ENCODE measurements around the gene TRIM17. TPM values are rescaled to one million over a fixed set of nuclear protein-coding genes. Genes with fewer than 3 reads are reported as not detected.

TRIM17 gene
- total and polyA plus RNA-seq, 10 donors = 0.36 to 7.1 (median 4.7) TPM

DNA sequence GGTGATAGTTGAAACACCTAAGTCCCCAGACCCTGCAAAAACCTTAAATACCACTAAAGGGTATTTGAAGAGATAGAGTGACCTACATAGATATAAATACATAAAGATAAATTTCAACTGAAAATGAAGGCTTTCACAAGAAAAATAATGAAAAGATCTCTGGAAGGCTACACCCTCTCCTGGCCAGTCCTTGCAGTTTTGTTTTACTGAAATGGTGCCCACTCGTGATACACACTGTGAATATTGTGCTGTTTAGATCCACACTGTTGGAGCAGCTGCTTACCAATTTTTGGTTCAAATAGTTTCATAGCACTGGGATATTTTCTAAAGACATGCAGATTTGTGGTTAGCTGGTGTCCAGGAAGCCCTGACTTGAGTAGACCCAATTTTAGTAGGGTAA, 39.1 kb upstream of the TRIM17 start:
- H3K4me3 ChIP-seq = no peak overlapping the region
- H3K27me3 ChIP-seq (replicated peaks in 1 of 7) = peaks cover 0 to 41% (median 0%) of the 10 kb centered on the region in 7 donors
- H3K9me3 ChIP-seq = no peaks in the 10 kb centered on the region
- peak overlapping the region in 4 of 8 donors; percentile 88 to 95 (median 90) for H3K27ac ChIP-seq
- TF ChIP-seq, protein P1, sequence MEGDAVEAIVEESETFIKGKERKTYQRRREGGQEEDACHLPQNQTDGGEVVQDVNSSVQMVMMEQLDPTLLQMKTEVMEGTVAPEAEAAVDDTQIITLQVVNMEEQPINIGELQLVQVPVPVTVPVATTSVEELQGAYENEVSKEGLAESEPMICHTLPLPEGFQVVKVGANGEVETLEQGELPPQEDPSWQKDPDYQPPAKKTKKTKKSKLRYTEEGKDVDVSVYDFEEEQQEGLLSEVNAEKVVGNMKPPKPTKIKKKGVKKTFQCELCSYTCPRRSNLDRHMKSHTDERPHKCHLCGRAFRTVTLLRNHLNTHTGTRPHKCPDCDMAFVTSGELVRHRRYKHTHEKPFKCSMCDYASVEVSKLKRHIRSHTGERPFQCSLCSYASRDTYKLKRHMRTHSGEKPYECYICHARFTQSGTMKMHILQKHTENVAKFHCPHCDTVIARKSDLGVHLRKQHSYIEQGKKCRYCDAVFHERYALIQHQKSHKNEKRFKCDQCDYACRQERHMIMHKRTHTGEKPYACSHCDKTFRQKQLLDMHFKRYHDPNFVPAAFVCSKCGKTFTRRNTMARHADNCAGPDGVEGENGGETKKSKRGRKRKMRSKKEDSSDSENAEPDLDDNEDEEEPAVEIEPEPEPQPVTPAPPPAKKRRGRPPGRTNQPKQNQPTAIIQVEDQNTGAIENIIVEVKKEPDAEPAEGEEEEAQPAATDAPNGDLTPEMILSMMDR (IDR thresholded peaks at IDR 0.05 in 8 of 11, conservative IDR thresholded peaks at IDR 0.05 in 3 of 11) = peak in 2 of 11 experiments; percentile 8 to 24
- TF ChIP-seq POLR2A (IDR thresholded peaks at IDR 0.05) (no peak), POLR2AphosphoS5 (IDR thresholded peaks at IDR 0.05) (no peak)
- WGBS, 5 donors = 20 to 38% (median 29%) methylated on average over 1 of the region's 1 CpG
- H3K36me3 ChIP-seq = peaks cover 0 to 8% (median 0%) of the 10 kb centered on the region in 6 donors
- DNase-seq = no peak
- intact Hi-C loops (cut with DNase I; ENCODE audit: low total_unique reads) = no loop called here
- peaks cover 13 to 62% (median 41%) of the 10 kb centered on the region in 6 donors for H3K4me1 ChIP-seq

DNA sequence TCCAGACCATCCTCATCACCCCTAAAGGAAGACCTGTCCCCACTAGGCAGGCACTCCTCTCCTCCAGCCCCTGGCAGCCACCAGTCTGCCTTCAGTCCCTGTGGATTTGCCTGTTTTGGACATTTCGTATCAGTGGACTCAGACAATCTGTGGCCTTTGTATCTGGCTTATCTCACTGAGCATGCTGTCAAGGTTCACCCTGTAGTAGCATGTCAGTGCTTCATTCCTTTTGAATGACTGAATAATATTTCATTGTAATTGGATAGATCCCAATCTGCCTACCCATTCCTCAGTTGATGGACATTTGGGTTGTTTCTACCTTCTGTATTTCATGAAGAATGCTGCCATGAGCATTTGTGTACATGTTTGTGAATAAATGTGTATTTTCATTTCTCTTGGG, 37.6 kb upstream of the TRIM17 start:
- Histone ChIP-seq H3K4me1 (peaks cover 13 to 53% (median 35%) of the 10 kb centered on the region in 6 donors), H3K36me3 (peaks cover 0 to 8% (median 0%) of the 10 kb centered on the region in 6 donors), H3K27ac (no peak overlapping the region), H3K4me3 (no peak overlapping the region), H3K9me3 (no peaks in the 10 kb centered on the region), H3K27me3 (replicated peaks in 1 of 7) (peaks cover 0 to 28% (median 0%) of the 10 kb centered on the region in 7 donors)
- TF ChIP-seq, protein P1 (IDR thresholded peaks at IDR 0.05 in 8 of 11, conservative IDR thresholded peaks at IDR 0.05 in 3 of 11) = no peak
- TF ChIP-seq POLR2AphosphoS5 (IDR thresholded peaks at IDR 0.05) (no peak), POLR2A (IDR thresholded peaks at IDR 0.05) (no peak)
- DNase-seq = no peak
- 61 to 92% (median 88%) methylated on average over 1 of the region's 1 CpG for WGBS, 5 donors
- intact Hi-C loops (cut with DNase I; ENCODE audit: low total_unique reads) = no loop called here

DNA sequence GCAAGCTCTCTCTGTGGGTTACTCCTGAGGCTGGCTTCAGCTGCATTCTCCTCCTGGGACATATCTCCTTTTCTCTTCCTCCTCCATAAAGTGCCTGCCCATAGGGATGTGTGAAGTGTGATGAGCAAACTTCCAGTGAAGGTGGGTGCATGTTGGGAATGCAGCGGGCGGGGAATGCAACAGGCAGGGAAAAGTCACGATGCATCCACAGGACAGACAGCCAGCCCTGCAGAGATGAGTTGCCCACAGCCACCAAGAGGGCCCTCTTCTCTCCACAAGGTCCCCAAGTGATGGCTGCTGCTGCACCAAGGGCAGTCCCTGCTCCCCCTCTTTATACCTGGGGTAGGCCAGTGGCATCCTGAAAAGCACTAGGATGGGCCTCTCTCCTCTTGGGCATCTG, 37.0 kb upstream of the TRIM17 start:
- WGBS, 5 donors = 93 to 100% (median 97%) methylated on average over 3 of the region's 3 CpGs
- Histone ChIP-seq H3K4me3 (no peak overlapping the region), H3K36me3 (peaks cover 0 to 8% (median 0%) of the 10 kb centered on the region in 6 donors), H3K27ac (no peak overlapping the region), H3K9me3 (no peaks in the 10 kb centered on the region), H3K27me3 (replicated peaks in 1 of 7) (peaks cover 0 to 21% (median 0%) of the 10 kb centered on the region in 7 donors), H3K4me1 (peaks cover 9 to 47% (median 30%) of the 10 kb centered on the region in 6 donors)
- DNase-seq = no peak
- TF ChIP-seq POLR2AphosphoS5 (IDR thresholded peaks at IDR 0.05) (no peak), POLR2A (IDR thresholded peaks at IDR 0.05) (no peak)
- TF ChIP-seq, protein P1 (IDR thresholded peaks at IDR 0.05 in 8 of 11, conservative IDR thresholded peaks at IDR 0.05 in 3 of 11) = no peak
- intact Hi-C loops (cut with DNase I; ENCODE audit: low total_unique reads) = no loop called here

DNA sequence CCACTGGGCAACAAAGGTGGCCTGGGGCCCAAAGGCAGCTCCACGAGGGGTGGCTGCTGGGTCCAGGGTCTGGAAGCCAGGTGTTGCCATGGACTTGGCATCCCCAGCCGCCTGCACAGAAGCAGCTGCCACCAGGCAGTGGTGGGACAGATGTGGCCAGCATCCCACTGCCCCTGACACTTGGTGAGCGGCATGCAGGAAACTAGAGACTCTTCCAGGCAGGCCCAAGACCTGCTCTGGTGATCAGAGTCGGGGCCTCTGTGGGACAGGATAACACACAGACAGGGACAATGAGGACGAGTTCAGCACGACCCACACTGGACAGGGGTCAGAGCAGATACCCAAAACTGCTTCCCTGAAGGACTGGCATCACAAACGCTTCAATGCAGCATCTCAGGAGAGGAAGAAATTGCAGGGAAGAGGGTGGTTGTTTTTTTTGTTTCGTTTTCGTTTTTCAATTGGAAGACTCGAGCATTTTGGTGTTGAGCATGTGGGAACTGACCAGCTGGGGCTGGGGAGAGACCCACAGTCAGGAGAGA, 36.4 kb upstream of the TRIM17 start:
- Histone ChIP-seq H3K27ac (no peak overlapping the region), H3K36me3 (peaks cover 0 to 8% (median 0%) of the 10 kb centered on the region in 6 donors), H3K4me1 (peaks cover 9 to 41% (median 27%) of the 10 kb centered on the region in 6 donors), H3K27me3 (replicated peaks in 1 of 7) (peaks cover 0 to 16% (median 0%) of the 10 kb centered on the region in 7 donors), H3K4me3 (no peak overlapping the region), H3K9me3 (no peaks in the 10 kb centered on the region)
- TF ChIP-seq, protein P1 (IDR thresholded peaks at IDR 0.05 in 8 of 11, conservative IDR thresholded peaks at IDR 0.05 in 3 of 11) = no peak
- TF ChIP-seq POLR2A (IDR thresholded peaks at IDR 0.05) = no peak
- no peak for TF ChIP-seq POLR2AphosphoS5 (IDR thresholded peaks at IDR 0.05)
- DNase-seq = no peak
- 73 to 93% (median 80%) methylated on average over 7 to 10 of the region's 10 CpGs for WGBS, 5 donors
- intact Hi-C loops (cut with DNase I; ENCODE audit: low total_unique reads) = no loop called here
